Adipocyte (in vitro differentiated cells): ENCODE measurements around the gene ADAP2.
"Not testable (repeated sequence)": the region's sequence is repeated elsewhere in the genome, so short reads cannot be mapped to it uniquely, and the experiment has no call there.

ENCODE experiments used
- DNase-seq: peaks from one replicate; pipeline ENCODE4 v3.0.0-alpha.2; 2015; ENCODE audit warnings: low read depth
- H3K27me3 ChIP-seq: replicated peaks from 2 replicates; pipeline ENCODE4 v1.7.0; 2013; ENCODE audit warnings: mild to moderate bottlenecking, low read length, moderate library complexity; ENCODE audit not compliant: control insufficient read depth, insufficient read depth
- H3K36me3 ChIP-seq: 2 replicates; pipeline ENCODE4 v1.7.0; 2013; ENCODE audit warnings: low read length, mild to moderate bottlenecking, moderate library complexity; ENCODE audit not compliant: control insufficient read depth, insufficient read depth, severe bottlenecking
- H3K4me1 ChIP-seq: 2 replicates; pipeline ENCODE4 v1.7.0; 2013; ENCODE audit warnings: mild to moderate bottlenecking, low read length, moderate library complexity; ENCODE audit not compliant: control insufficient read depth, insufficient read depth
- H3K4me3 ChIP-seq: 2 replicates; pipeline ENCODE4 v1.7.0; 2013; ENCODE audit warnings: mild to moderate bottlenecking, low read length, moderate library complexity
- H3K9ac ChIP-seq: 2 replicates; pipeline ENCODE4 v1.7.0; 2013; ENCODE audit warnings: mild to moderate bottlenecking, low read length, moderate library complexity
- H3K9me3 ChIP-seq: 2 replicates; pipeline ENCODE4 v1.7.0; 2013; ENCODE audit warnings: mild to moderate bottlenecking, low read length, moderate library complexity; ENCODE audit not compliant: control insufficient read depth

Gene ADAP2, protein sequence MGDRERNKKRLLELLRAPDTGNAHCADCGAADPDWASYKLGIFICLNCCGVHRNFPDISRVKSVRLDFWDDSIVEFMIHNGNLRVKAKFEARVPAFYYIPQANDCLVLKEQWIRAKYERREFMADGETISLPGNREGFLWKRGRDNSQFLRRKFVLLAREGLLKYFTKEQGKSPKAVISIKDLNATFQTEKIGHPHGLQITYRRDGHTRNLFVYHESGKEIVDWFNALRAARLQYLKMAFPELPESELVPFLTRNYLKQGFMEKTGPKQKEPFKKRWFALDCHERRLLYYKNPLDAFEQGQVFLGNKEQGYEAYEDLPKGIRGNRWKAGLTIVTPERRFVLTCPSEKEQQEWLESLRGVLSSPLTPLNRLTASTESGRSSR

DNA sequence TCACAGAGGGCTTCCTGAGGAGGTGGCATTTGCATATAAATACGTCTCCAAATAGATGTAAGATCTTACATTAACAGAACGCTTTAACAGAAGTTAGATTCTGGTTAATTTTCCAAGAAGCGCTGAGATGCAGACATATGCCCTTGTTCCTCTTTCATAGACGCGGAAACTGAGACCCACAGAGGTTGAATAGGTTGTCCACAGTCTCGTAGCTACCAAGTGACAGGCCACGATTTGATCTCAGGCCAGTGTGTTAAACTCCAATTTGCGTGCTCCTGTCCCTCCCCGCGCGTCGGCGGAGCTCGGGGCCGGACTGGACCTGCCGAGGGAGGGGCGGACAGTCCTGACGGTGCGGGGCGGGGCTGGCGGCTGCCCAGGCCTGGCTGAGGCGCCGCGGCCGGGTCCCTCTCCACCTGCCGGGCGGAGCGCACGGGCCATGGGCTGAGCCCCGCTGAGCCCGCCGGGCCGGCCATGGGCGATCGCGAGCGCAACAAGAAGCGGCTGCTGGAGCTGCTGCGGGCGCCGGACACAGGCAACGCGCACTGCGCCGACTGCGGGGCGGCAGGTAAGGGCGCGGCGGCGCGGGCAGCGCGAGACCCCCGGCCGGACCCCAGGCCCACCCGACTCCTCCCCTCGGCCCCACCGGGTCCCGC is at the start of gene ADAP2:
Gene ADAP2, plus strand, starts transcription at position 402 of the 653 bp plus-strand sequence. Its CDS starts 70 bp downstream, at position 472.
- Histone ChIP-seq H3K4me1 (peaks cover 3% of the 10 kb centered on the region), H3K27me3 (peaks cover 24% of the 10 kb centered on the region), H3K9me3 (no peaks in the 10 kb centered on the region), H3K4me3 (peak within 1 kb of the TSS; percentile 66), H3K9ac (no peak within 1 kb of the TSS), H3K36me3 (no peaks in the 10 kb centered on the region)
- DNase-seq: peak; percentile 25

DNA sequence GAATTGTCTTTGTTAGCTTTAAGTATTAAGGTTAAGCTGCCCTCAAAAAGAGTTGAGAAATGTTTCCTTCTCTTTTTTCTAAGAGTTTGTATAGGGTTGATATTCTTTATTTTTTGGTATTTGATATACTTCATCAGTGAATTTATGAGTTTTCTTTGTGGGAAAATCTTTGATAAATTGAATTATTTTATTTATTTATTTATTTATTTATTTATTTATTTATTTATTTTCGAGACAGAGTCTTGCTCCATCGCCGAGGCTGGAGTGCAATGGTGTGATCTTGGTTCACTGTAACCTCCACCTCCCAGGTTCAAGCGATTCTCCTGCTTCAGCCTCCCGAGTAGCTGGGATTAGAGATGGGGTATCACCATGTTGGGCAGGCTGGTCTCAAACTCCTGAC is 35.6 kb upstream of the ADAP2 start:
- no peak overlapping the region for H3K9ac ChIP-seq
- H3K4me1 ChIP-seq: no peaks in the 10 kb centered on the region
- no peaks in the 10 kb centered on the region for H3K9me3 ChIP-seq
- peaks cover under 1% of the 10 kb centered on the region for H3K36me3 ChIP-seq
- H3K4me3 ChIP-seq: no peak overlapping the region
- no peaks in the 10 kb centered on the region for H3K27me3 ChIP-seq
- no peak for DNase-seq

GRCh38 chr17:30894236-30894635 is 27.5 kb upstream of the ADAP2 start:
- Histone ChIP-seq H3K36me3 (peaks cover 14% of the 10 kb centered on the region), H3K9ac (no peak overlapping the region), H3K9me3 (no peaks in the 10 kb centered on the region), H3K27me3 (no peaks in the 10 kb centered on the region), H3K4me1 (peaks cover 4% of the 10 kb centered on the region), H3K4me3 (no peak overlapping the region)
- DNase-seq: no peak

DNA sequence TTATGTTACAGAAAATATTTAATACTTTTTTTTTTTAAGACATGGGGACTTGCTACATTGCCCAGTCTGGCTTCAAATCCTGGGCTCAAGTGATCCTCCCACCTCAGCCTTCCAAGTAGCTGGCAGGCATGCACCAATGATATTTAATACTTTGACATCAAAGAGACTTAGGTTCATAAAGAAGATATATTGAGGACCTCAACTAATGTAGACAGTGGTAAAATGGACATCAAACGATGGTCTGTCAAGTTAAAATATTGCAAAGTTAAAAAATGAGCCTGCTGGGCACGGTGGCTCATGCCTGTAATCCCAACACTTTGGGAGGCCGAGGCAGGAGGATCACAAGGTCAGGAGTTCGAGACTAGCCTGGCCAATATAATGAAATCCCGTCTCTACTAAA is 24.4 kb upstream of the ADAP2 start:
- Histone ChIP-seq H3K27me3 (no peaks in the 10 kb centered on the region), H3K36me3 (peaks cover 39% of the 10 kb centered on the region), H3K4me3 (no peak overlapping the region), H3K9me3 (no peaks in the 10 kb centered on the region), H3K4me1 (peaks cover 4% of the 10 kb centered on the region), H3K9ac (no peak overlapping the region)
- no peak for DNase-seq

DNA sequence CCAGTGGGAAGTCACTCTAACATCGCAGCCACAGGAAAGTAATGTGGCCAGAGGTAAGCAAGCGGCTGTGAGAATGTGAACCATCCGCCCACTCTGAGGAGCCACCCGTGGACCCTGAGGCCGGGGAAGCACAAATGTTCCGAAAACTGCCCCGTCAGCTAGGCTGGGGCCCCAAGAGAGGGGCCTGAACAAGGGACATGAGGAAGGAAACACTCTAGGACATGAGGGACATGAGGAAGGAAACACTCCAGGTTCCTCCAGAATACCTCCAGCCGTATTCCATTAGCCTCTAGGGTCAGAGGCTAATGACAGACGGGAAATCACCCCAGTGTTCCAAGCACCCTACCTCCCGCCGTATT is 16.0 kb upstream of the ADAP2 start:
- Histone ChIP-seq H3K4me3 (peak overlapping the region; percentile 100), H3K4me1 (peaks cover 4% of the 10 kb centered on the region), H3K27me3 (no peaks in the 10 kb centered on the region), H3K9me3 (no peaks in the 10 kb centered on the region), H3K36me3 (peaks cover 23% of the 10 kb centered on the region), H3K9ac (peak overlapping the region; percentile 96)
- peak; percentile 53 for DNase-seq

DNA sequence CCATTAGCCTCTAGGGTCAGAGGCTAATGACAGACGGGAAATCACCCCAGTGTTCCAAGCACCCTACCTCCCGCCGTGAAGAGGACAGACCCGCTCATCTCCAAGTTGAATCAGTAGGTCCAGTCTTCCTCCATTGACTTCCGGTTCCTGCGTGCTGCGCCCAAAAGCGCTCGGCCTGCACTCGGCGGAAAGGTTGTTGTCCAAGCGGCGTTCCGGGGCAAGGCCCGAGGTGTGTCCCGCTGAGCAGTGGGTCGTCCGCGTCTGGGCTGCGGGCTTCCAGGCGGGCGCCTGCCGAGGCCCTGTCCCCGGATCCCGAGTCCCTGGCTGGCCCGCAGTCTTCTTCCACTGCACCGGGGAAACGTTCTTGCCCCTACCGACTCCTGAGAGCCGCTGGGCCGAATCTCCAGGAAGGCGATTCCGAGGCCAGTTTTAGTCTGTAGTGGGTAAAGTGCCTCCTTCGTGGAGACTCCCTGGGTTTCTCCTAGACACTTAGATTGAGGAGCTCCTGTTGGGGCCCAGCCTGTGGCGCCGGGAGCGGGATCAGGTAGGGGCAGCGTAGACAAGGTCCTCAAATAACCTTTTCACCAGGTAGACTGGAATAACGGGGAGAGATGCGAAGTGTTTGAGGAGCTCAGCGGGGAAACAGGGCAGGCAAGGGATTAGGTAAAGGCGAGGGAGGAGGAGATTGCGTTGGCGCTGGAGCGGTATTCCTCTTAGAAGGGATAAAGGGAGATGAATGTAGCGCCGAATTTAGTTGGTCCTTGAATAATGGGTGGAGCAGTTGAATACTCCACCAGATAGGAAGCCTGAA is 15.4 kb upstream of the ADAP2 start, which contains the start of gene TEFM:
Gene TEFM, minus strand, starts transcription at position 138 of the 811 bp plus-strand sequence. Its CDS starts 40 bp downstream, at position 98.
- H3K36me3 ChIP-seq: peaks cover 19% of the 10 kb centered on the region
- peak within 1 kb of the TSS; percentile 100 for H3K4me3 ChIP-seq
- DNase-seq: peak; percentile 96
- peak within 1 kb of the TSS; percentile 96 for H3K9ac ChIP-seq
- H3K9me3 ChIP-seq: no peaks in the 10 kb centered on the region
- peaks cover 4% of the 10 kb centered on the region for H3K4me1 ChIP-seq
- no peaks in the 10 kb centered on the region for H3K27me3 ChIP-seq

GRCh38 chr17:30908717-30909420 is 12.9 kb upstream of the ADAP2 start:
- Histone ChIP-seq H3K36me3 (peaks cover 4% of the 10 kb centered on the region), H3K9me3 (no peaks in the 10 kb centered on the region), H3K4me3 (no peak overlapping the region), H3K27me3 (no peaks in the 10 kb centered on the region), H3K4me1 (peaks cover 4% of the 10 kb centered on the region), H3K9ac (no peak overlapping the region)
- DNase-seq: no peak

GRCh38 chr17:30910151-30910550 is 11.6 kb upstream of the ADAP2 start:
- not testable (repeated sequence) for H3K4me1 ChIP-seq

DNA sequence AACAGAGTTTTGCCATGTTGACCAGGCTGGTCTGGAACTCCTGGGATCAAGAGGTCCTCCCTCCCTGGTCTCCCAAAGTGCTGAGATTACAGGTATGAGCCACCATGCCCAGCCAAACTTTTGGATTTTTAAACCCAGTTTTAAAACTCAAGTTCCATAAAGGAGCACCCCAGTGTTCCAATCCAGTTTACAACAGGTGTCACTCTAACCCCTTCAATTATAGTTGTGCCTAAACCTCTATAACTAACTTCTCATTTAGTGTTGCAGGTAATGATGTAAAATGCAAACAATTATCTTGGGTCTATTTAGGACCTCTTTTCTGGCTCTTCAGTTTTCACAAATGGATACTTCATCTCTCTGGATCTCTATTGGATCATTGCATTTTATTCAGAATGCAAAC is 7.8 kb upstream of the ADAP2 start:
- no peaks in the 10 kb centered on the region for H3K4me1 ChIP-seq
- DNase-seq: no peak

More at GRCh38 chr17:30910151-30910550, 11.6 kb upstream of the ADAP2 start:
- not testable (repeated sequence) for H3K36me3 ChIP-seq, H3K9ac ChIP-seq, H3K4me3 ChIP-seq, H3K27me3 ChIP-seq, DNase-seq, H3K9me3 ChIP-seq

GRCh38 chr17:30915833-30916611 is 5.7 kb upstream of the ADAP2 start:
- no peaks in the 10 kb centered on the region for H3K36me3 ChIP-seq
- H3K4me1 ChIP-seq: no peaks in the 10 kb centered on the region
- H3K9ac ChIP-seq: no peak overlapping the region
- no peak for DNase-seq
- no peaks in the 10 kb centered on the region for H3K9me3 ChIP-seq
- H3K27me3 ChIP-seq: peaks cover under 1% of the 10 kb centered on the region
- no peak overlapping the region for H3K4me3 ChIP-seq

More for the DNA sequence above, 7.8 kb upstream of the ADAP2 start:
- H3K9me3 ChIP-seq: no peaks in the 10 kb centered on the region
- no peak overlapping the region for H3K4me3 ChIP-seq
- H3K27me3 ChIP-seq: no peaks in the 10 kb centered on the region
- no peak overlapping the region for H3K9ac ChIP-seq
- H3K36me3 ChIP-seq: no peaks in the 10 kb centered on the region
